ENCODE measurements around the gene OSR1.
A peak's percentile ranks its signal among the peaks of the same experiment; 100 is the strongest.

DNA sequence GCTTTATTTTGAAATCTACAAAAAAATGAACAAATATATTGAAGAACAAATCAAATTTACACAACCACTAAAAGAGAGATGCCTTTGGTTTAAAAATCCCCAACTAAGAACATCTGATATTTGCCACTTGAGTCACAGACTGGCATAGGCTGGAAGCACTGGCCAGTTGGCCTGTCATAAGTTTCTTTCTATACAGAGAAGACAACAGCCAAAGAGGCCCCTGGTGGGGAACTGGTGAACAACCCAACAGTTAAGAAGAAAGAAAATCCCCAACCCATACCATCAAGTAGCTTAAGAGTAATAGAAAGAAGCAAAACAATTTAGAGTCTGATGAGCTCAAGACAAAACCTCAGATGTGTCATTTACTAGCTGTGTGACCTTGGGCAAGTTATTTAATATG is 45.5 kb downstream of the OSR1 start:
- TF ChIP-seq, protein P1, sequence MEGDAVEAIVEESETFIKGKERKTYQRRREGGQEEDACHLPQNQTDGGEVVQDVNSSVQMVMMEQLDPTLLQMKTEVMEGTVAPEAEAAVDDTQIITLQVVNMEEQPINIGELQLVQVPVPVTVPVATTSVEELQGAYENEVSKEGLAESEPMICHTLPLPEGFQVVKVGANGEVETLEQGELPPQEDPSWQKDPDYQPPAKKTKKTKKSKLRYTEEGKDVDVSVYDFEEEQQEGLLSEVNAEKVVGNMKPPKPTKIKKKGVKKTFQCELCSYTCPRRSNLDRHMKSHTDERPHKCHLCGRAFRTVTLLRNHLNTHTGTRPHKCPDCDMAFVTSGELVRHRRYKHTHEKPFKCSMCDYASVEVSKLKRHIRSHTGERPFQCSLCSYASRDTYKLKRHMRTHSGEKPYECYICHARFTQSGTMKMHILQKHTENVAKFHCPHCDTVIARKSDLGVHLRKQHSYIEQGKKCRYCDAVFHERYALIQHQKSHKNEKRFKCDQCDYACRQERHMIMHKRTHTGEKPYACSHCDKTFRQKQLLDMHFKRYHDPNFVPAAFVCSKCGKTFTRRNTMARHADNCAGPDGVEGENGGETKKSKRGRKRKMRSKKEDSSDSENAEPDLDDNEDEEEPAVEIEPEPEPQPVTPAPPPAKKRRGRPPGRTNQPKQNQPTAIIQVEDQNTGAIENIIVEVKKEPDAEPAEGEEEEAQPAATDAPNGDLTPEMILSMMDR (IDR thresholded peaks at IDR 0.05 in 8 of 11, conservative IDR thresholded peaks at IDR 0.05 in 3 of 11), result peak in 2 of 11 experiments; percentile 21 to 29
- no peak for TF ChIP-seq POLR2AphosphoS5 (IDR thresholded peaks at IDR 0.05)

All from spleen (tissue), 7 donors.